Ovary (tissue), 3 donors: ENCODE data around the gene CDC42BPA.

Experiments
- CTCF ChIP-seq, 3 donors: fragments of 450-650 bp in 2 of 3; fragments of 200-600 bp in 1 of 3; IDR thresholded peaks; one replicate each; pipeline versions ENCODE4 v1.5.1 to v1.8.0; 2016 to 2022; ENCODE audit warnings: antibody characterized with exemption in 3 of 3, mild to moderate bottlenecking in 1 of 3
- EP300 ChIP-seq: sonication (generic); formaldehyde crosslinking; IDR thresholded peaks from one replicate; pipeline ENCODE4 v1.6.1; 2017; ENCODE audit warnings: antibody characterized with exemption
- POLR2A ChIP-seq: fragments of 450-650 bp; IDR thresholded peaks from one replicate; pipeline ENCODE4 v1.6.1; 2017; ENCODE audit warnings: antibody characterized with exemption, mild to moderate bottlenecking, moderate library complexity
- donor health status: DM: no; HTN: no; CAD: no.

- TF ChIP-seq CTCF (IDR thresholded peaks at IDR 0.05) (no peak), POLR2A (no peak), EP300 (no peak)
These were observed 372.4 kb downstream of the CDC42BPA start for GRCh38 chr1:226945858-226946245.
